Epithelial cell of esophagus (primary cell): ENCODE results near the gene NR2F2.

Source experiments
- DNase-seq: peaks from one replicate; pipeline ENCODE4 v3.0.0; 2010; ENCODE audit warnings: low read depth
- H3K4me3 ChIP-seq: 2 replicates; pipeline ENCODE4 v1.5.1; 2011; ENCODE audit warnings: mild to moderate bottlenecking, low read length, control low read depth
- CTCF ChIP-seq: IDR thresholded peaks from 2 replicates; pipeline ENCODE4 v1.5.1; 2011; ENCODE audit warnings: low read depth, mild to moderate bottlenecking, low read length, control low read depth, inconsistent platforms; ENCODE audit not compliant: insufficient read depth; ENCODE audit errors: missing control alignments

NR2F2 gene

GRCh38 chr15:96340348-96340597 lies 9.8 kb downstream of the NR2F2 start:
- no peak for DNase-seq
- no peak for TF ChIP-seq CTCF
- H3K4me3 ChIP-seq = peak overlapping the region; percentile 68

GRCh38 chr15:96340598-96341512 lies 10.4 kb downstream of the NR2F2 start:
- no peak for DNase-seq
- peak overlapping the region; percentile 68 for H3K4me3 ChIP-seq
- TF ChIP-seq CTCF = no peak

GRCh38 chr15:96341513-96342405 lies 11.3 kb downstream of the NR2F2 start:
- DNase-seq = no peak
- no peak for TF ChIP-seq CTCF
- H3K4me3 ChIP-seq = peak overlapping the region; percentile 68

GRCh38 chr15:96342406-96343112 lies 12.1 kb downstream of the NR2F2 start:
- no peak for TF ChIP-seq CTCF
- DNase-seq = no peak
- H3K4me3 ChIP-seq = peak overlapping the region; percentile 68

GRCh38 chr15:96343113-96344059 lies 12.9 kb downstream of the NR2F2 start:
- no peak for DNase-seq
- H3K4me3 ChIP-seq = peak overlapping the region; percentile 68
- no peak for TF ChIP-seq CTCF

GRCh38 chr15:96344060-96344705 lies 13.7 kb downstream of the NR2F2 start:
- peak; percentile 50 for DNase-seq
- no peak for TF ChIP-seq CTCF
- H3K4me3 ChIP-seq = peak overlapping the region; percentile 68
